GM12891 (cell line): ENCODE data around the gene AQP2.

Source experiments
- POLR2A ChIP-seq: IDR thresholded peaks from 2 replicates; pipeline ENCODE4 v1.6.1; 2011; ENCODE audit warnings: low read depth, low read length, control low read depth
- POLR2AphosphoS5 ChIP-seq: IDR thresholded peaks from 2 replicates; pipeline ENCODE4 v1.6.1; 2011; ENCODE audit warnings: low read depth, low read length, control low read depth
- TAF1 ChIP-seq: IDR thresholded peaks from 2 replicates; pipeline ENCODE4 v1.6.1; 2011; ENCODE audit warnings: low read depth, low read length, control low read depth

GRCh38 chr12:49923880-49924556 is 26.5 kb upstream of the AQP2 start:
- TF ChIP-seq TAF1: no peak
- TF ChIP-seq POLR2AphosphoS5: no peak
- no peak for TF ChIP-seq POLR2A
